DOHH2 (cell line): ENCODE results near the gene FBRSL1.
A peak's percentile ranks its signal among the peaks of the same experiment; 100 is the strongest.

Experiments
- H3F3A ChIP-seq: fragments of 200-600 bp; sonication (generic), shearing (Covaris generic); 2 replicates; pipeline ENCODE4 v1.6.0; 2016; ENCODE audit warnings: antibody characterized with exemption, mild to moderate bottlenecking; ENCODE audit not compliant: control insufficient read depth, insufficient read depth
- H3K27ac ChIP-seq: fragments of 200-600 bp; sonication (generic); 2 replicates; pipeline ENCODE4 v1.5.1; 2014; ENCODE audit warnings: low read depth, mild to moderate bottlenecking, low read length, moderate library complexity
- H3K27me3 ChIP-seq: fragments of 200-600 bp; sonication (generic); 2 replicates; pipeline ENCODE4 v1.6.1; 2014; ENCODE audit warnings: mild to moderate bottlenecking, low read length, mixed read lengths; ENCODE audit not compliant: control insufficient read depth
- H3K36me3 ChIP-seq: fragments of 200-600 bp; sonication (generic); 2 replicates; pipeline ENCODE4 v1.6.1; 2014; ENCODE audit warnings: mild to moderate bottlenecking, low read length, moderate library complexity, mixed read lengths; ENCODE audit not compliant: control insufficient read depth
- H3K4me1 ChIP-seq: fragments of 200-600 bp; sonication (generic); 2 replicates; pipeline ENCODE4 v1.6.1; 2014; ENCODE audit warnings: mild to moderate bottlenecking, low read length, mixed read lengths; ENCODE audit not compliant: control insufficient read depth
- H3K4me2 ChIP-seq: fragments of 200-600 bp; sonication (generic); 2 replicates; pipeline ENCODE4 v1.6.0; 2014; ENCODE audit warnings: mild to moderate bottlenecking, low read length, moderate library complexity
- H3K4me3 ChIP-seq: fragments of 200-600 bp; sonication (generic); 2 replicates; pipeline ENCODE4 v1.5.1; 2014; ENCODE audit warnings: mild to moderate bottlenecking, low read length, mixed read lengths
- H3K79me2 ChIP-seq: fragments of 200-600 bp; sonication (generic); 2 replicates; pipeline ENCODE4 v1.6.1; 2014; ENCODE audit warnings: mild to moderate bottlenecking, low read length, mixed read lengths; ENCODE audit not compliant: control insufficient read depth
- H3K9me2 ChIP-seq: fragments of 200-600 bp; sonication (generic); replicated peaks from 2 replicates; pipeline ENCODE4 v1.6.1; 2014; ENCODE audit warnings: mild to moderate bottlenecking, low read length, mixed read lengths; ENCODE audit not compliant: control insufficient read depth
- H3K9me3 ChIP-seq: fragments of 200-600 bp; sonication (generic); 2 replicates; pipeline ENCODE4 v1.6.1; 2014; ENCODE audit warnings: antibody characterized with exemption, low read length, mixed read lengths; ENCODE audit not compliant: control insufficient read depth, insufficient read depth
- H4K20me1 ChIP-seq: fragments of 200-600 bp; sonication (generic); 2 replicates; pipeline ENCODE4 v1.6.0; 2014; ENCODE audit warnings: low read depth, mild to moderate bottlenecking, antibody characterized with exemption, low read length, moderate library complexity; ENCODE audit not compliant: control insufficient read depth, insufficient read depth
- EZH2phosphoT487 ChIP-seq: fragments of 200-600 bp; sonication (generic); IDR thresholded peaks from 2 replicates; pipeline ENCODE4 v1.6.1; 2017; ENCODE audit warnings: borderline replicate concordance, mild to moderate bottlenecking, antibody characterized with exemption, low read length, moderate library complexity, mixed read lengths
- TF ChIP-seq, protein P1 (sequence below): fragments of 200-600 bp; sonication (generic); IDR thresholded peaks from one replicate; pipeline ENCODE4 v1.5.1; 2014; ENCODE audit warnings: antibody characterized with exemption, mild to moderate bottlenecking, low read depth, low read length; ENCODE audit not compliant: poor library complexity, severe bottlenecking

Gene FBRSL1

DNA sequence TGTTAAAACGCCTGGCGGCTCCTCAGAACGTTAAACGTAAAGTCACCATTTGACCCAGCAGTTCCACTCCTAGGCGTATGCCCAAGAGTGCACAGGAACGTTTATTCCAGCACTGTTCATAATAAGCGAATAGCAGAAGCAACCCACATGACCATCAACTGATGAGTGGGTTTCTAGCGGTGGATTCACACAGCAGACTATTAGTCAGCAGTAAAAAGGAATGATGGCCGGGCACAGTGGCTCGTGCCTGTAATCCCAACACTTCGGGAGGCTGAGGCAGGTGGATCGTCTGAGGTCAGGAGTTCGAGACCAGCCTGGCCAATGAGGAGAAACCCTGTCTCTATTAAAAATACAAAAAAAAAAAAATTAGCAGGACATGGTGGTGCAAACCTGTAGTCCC, 22.4 kb upstream of the FBRSL1 start:
- peak overlapping the region; percentile 100 for H3K27ac ChIP-seq
- H3K36me3 ChIP-seq, result peaks cover 2% of the 10 kb centered on the region; the same call in 1 of the 2 replicates
- TF ChIP-seq, protein P1, sequence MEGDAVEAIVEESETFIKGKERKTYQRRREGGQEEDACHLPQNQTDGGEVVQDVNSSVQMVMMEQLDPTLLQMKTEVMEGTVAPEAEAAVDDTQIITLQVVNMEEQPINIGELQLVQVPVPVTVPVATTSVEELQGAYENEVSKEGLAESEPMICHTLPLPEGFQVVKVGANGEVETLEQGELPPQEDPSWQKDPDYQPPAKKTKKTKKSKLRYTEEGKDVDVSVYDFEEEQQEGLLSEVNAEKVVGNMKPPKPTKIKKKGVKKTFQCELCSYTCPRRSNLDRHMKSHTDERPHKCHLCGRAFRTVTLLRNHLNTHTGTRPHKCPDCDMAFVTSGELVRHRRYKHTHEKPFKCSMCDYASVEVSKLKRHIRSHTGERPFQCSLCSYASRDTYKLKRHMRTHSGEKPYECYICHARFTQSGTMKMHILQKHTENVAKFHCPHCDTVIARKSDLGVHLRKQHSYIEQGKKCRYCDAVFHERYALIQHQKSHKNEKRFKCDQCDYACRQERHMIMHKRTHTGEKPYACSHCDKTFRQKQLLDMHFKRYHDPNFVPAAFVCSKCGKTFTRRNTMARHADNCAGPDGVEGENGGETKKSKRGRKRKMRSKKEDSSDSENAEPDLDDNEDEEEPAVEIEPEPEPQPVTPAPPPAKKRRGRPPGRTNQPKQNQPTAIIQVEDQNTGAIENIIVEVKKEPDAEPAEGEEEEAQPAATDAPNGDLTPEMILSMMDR, result no peak
- no peak for TF ChIP-seq EZH2phosphoT487
- H3F3A ChIP-seq, result peaks cover 41% of the 10 kb centered on the region
- H3K79me2 ChIP-seq, result no peaks in the 10 kb centered on the region
- H3K9me3 ChIP-seq, result peaks cover 30% of the 10 kb centered on the region; the same call in 1 of the 2 replicates
- H3K27me3 ChIP-seq, result no peaks in the 10 kb centered on the region
- H3K4me3 ChIP-seq, result peak overlapping the region; percentile 61; the same call in 1 of the 2 replicates
- H4K20me1 ChIP-seq, result no peaks in the 10 kb centered on the region
- no peaks in the 10 kb centered on the region for H3K9me2 ChIP-seq
- H3K4me1 ChIP-seq, result peaks cover 86% of the 10 kb centered on the region
- H3K4me2 ChIP-seq, result peak overlapping the region; percentile 65

DNA sequence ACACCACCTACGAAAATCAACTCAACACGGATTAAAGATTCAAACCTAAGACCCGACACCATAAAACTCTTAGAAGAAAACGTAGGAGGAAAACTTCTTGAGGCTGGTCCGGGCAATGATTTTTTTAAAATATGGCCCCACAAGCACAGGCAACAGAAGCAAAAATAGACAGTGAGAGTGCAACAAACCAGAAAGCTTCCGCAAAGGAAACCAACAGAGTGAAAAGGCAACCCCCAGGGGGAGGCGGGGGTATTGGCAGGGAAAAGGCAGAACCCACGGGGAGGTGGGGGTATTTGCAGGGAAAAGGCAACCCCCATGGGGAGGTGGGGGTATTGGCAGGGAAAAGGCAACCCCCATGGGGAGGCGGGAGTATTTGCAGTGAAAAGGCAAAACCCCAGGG, 20.5 kb upstream of the FBRSL1 start:
- H3K4me2 ChIP-seq, result peak overlapping the region; percentile 100
- H3K79me2 ChIP-seq, result no peaks in the 10 kb centered on the region
- peak overlapping the region; percentile 100 for H3K27ac ChIP-seq
- TF ChIP-seq, protein P1, result no peak
- no peaks in the 10 kb centered on the region for H3K27me3 ChIP-seq
- no peaks in the 10 kb centered on the region for H3K9me2 ChIP-seq
- H3K4me3 ChIP-seq, result peak overlapping the region; percentile 82
- no peaks in the 10 kb centered on the region for H4K20me1 ChIP-seq
- peaks cover 44% of the 10 kb centered on the region for H3F3A ChIP-seq
- H3K36me3 ChIP-seq, result peaks cover 2% of the 10 kb centered on the region; the same call in 1 of the 2 replicates
- H3K4me1 ChIP-seq, result peaks cover 86% of the 10 kb centered on the region
- H3K9me3 ChIP-seq, result peaks cover 25% of the 10 kb centered on the region; the same call in 1 of the 2 replicates

DNA sequence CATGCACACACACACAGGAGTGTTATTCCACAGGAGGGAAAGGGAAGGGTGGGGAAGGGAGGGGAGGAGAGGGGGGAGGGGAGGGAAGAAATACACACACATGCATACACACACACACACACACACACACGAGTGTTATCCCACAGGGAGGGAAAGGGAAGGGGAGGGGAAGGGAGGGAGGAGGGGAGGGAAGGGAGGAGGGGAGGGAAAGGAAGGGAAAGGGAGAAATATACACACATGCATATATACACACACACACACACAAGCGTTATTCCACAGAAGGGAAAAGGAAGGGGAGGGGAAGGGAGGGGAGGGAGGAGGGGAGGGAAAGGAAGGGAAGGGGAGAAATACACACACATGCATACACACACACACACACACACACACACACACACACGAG, 19.6 kb upstream of the FBRSL1 start:
- Histone ChIP-seq H3K79me2 (no peaks in the 10 kb centered on the region), H3K4me3 (peak overlapping the region; percentile 82), H3F3A (peaks cover 44% of the 10 kb centered on the region), H4K20me1 (no peaks in the 10 kb centered on the region), H3K9me2 (no peaks in the 10 kb centered on the region), H3K4me1 (peaks cover 80% of the 10 kb centered on the region), H3K9me3 (peaks cover 23% of the 10 kb centered on the region; the same call in 1 of the 2 replicates), H3K4me2 (peak overlapping the region; percentile 100), H3K27me3 (no peaks in the 10 kb centered on the region), H3K27ac (peak overlapping the region; percentile 100), H3K36me3 (peaks cover 2% of the 10 kb centered on the region; the same call in 1 of the 2 replicates)
- TF ChIP-seq EZH2phosphoT487, result no peak
- TF ChIP-seq, protein P1, result no peak
